HG02884 (cell line): ENCODE data around the gene INSIG1.

ENCODE experiments used
- ATAC-seq: cut with Tn5 transposase; IDR thresholded peaks from one replicate; pipeline ENCODE4 v1.9.1; 2021; ENCODE audit warnings: mild to moderate bottlenecking, moderate library complexity; ENCODE audit not compliant: unreplicated experiment

Gene INSIG1

DNA sequence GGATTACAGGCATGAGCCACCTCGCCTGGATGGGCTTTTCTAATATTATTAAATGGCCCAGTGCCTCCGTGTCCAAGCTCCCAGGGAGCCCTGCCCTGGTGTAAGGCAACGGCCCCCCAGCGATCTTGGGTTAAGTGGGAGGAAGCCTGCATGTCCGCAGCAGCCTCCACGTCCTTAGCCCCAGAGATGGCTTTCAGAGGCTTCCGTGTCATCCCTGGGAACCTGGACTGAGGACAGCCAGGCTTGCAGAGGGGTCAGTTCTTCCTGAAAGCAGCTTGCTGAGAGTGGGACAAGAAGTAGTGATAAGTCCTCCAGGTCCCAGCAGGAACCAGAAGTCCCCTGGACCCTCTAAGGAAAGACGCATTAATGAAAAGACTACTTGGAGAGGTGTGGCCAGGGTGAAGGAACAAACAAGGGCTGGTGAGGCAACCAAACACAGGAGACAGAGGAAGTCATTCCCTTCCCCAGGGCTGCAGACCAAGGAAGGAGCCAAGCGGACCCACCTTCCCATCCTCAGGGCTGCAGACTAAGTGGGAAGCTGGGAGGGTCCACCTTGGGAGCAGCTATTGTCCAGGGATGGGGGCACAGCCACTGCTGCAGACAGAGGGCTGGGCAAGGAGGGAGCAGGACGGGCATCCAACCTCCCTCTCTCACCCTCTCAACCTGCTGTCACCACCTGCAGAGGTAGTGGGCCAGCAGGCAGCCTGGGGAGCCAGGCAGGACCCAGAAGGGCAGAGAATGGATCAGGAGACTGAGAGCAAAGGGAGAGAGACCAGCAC lies 13.0 kb upstream of the INSIG1 start:
- ATAC-seq = no peak

DNA sequence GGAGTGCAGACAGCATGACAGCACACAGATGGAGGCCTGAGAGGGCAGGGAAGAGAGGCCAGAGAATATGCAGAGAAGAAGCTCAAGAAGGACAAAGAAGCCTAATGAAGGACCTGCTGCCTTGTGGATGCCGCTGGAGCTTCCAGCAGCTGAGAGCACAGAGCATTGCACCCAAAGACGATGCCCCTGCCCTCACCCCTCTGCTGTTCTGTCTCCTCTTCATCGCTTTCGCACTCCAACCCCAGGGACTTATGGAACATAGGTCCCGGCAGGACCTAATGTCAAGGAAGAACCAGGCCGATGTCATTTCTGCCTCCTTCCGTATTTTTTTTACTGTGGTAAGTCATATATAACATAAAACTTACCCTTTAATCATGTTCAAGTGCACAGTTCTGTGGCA lies 12.3 kb upstream of the INSIG1 start:
- no peak for ATAC-seq

GRCh38 chr7:155285833-155286232 lies 11.8 kb upstream of the INSIG1 start:
- ATAC-seq = no peak

- ATAC-seq = no peak
Observed at GRCh38 chr7:155286686-155287085, 11.0 kb upstream of the INSIG1 start.

DNA sequence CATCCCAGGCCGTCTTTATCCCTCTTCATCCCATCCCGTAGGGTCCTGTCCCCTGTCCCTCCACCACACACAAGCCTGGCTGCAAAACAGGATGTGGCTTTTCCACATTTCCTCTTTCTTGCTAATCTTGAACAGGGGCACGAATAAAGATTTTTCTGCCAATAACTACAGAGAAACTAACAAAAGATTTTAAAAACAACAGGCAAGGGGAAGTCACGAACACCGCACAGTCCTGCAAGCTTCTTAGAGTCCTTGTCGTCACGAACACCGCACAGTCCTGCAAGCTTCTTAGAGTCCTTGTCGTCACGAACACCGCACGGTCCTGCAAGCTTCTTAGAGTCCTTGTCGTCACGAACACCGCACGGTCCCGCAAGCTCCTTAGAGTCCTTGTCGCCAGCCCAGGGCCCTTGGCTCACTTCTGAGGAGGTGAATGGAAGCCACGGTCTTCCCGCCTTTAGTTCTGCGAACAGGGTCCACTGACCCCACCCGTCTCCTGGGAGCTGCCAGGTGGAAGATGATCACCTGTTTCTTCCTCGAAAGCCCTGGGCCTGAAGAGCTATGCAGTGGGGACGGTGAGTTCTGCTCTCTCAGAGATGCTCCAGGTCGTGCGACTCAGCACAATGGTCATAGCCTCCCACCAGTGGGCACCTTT lies 10.3 kb upstream of the INSIG1 start:
- no peak for ATAC-seq

DNA sequence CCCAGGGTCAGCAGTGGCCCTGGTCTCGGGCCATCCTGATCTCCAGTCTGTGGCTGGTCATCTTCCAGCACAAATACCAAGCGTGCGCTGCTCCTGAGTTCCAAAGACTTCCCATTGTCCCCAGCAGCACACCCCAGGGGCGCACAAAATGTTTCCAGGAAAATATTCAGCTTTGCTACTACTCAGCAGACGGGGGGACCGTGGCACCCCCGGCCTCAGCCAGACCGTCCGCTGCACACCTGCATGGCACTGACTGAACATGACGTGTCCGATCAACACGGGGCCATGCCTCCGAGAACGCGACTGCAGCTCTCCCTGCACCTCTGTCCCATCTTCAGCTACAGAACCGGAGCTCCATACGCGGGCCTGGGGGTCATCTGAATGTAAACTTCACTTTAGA lies 9.6 kb upstream of the INSIG1 start:
- ATAC-seq = no peak

- no peak for ATAC-seq
Observed at GRCh38 chr7:155289107-155289506, 8.6 kb upstream of the INSIG1 start.

GRCh38 chr7:155289949-155290501 lies 7.7 kb upstream of the INSIG1 start:
- no peak for ATAC-seq

DNA sequence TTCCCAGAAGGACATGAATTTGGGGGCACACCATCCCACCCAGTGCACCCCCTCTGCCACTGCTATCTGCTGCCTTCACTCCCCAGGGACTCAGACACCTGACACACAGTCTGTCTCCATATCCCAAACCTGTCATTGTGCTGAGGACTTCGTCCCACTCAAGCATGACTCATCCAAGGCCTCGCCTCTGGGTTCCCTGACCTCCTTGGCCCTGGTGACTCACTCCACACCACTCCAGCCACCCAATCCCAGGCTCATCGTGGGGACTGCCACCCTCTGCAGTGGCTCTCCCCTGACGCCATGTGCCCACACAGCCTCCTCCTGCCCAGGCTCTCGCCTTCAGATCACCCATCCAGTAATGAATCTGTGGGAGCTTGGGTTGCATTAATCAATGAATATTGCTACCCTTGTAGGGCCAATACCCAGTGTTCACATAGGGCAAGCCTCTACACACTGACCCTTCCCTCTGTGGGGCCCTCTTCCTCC lies 6.6 kb upstream of the INSIG1 start:
- ATAC-seq = no peak

- ATAC-seq = no peak
Observed at GRCh38 chr7:155291729-155292128, 5.9 kb upstream of the INSIG1 start.

GRCh38 chr7:155292680-155293226 lies 4.9 kb upstream of the INSIG1 start:
- ATAC-seq = no peak

- ATAC-seq = no peak
Observed at GRCh38 chr7:155293721-155294510, 3.8 kb upstream of the INSIG1 start.

- ATAC-seq = no peak
Observed at GRCh38 chr7:155294511-155294778, 3.2 kb upstream of the INSIG1 start.

GRCh38 chr7:155295511-155295910 lies 2.2 kb upstream of the INSIG1 start:
- no peak for ATAC-seq

DNA sequence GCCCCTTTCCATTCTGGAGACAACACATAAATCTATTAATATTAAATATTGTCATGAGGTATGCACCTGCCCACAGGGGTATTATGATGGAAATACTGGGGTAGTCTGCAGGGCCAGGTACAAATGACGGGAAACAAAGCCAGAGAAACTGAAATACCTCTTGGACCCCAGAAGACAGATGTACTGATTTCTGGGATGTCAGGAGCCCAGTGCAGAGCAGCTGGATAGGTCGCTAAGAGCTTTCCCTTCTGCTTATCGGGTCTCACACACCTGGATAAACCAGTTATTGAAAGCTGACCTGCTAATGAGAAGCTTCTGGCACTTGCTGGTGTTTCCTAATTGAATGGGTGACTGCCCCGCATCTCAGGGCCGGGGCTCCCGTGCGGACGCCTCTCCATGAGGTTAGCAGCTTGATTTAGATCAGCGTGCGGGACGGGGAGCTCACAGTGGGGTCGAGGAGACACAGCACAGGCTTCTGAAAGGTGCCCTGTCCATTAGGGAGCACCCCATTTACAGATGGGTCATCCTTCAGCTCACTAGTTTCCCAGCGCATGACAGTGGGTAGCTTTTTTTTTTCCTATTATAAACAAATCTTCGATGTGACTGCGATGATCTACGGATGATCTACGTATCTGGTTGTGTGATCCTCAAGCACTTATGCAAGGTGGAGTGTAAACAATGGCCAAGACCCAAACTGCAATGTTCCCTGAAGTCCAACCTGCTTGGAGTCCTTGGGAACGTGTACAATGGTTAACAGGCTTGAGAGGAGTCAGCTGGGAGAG lies 1.5 kb upstream of the INSIG1 start:
- ATAC-seq = no peak

DNA sequence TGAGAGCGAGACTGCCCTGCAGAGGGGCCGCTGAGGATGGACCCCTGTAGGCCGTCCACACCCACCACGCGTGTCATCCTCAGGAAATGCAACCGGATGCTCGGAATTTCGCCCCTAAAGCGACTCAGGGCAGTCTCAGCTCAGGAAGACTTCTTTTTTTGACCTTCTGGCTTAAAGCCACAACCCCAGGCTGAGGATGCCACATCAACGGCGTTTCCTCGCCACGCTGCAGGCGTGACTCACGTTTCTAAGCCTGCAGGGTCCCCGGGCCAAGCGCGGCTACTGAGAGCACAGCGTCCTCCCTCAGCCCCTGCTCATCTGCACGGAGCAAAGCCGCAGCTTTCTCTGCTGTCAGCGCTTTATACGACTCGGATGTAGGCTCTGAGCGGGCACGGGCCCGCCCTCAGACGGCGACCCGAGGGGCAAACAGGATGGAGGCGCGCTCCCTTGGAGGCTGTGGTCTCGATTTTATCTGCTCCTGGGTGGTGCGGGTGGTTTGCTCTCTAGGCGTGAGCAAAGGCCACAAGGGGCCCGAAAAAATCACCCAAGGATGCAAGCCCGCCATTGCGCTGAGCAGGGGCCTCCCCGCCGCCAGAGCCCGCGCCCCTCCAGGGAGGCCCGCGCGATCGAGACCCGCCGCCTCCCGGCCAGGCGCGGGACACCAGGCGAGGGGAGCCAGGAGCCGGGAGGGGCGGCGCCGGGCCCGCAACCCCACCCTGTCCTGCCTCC lies 726 bp upstream of the INSIG1 start:
- ATAC-seq = peak; percentile 27

- peak; percentile 1 for ATAC-seq
Observed at GRCh38 chr7:155298288-155298833, 683 bp downstream of the INSIG1 start.

GRCh38 chr7:155298834-155299534 lies 1.3 kb downstream of the INSIG1 start:
- ATAC-seq = peak; percentile 63
